HG03460 (cell line): ENCODE data around the gene M1AP.

Source experiments
- ATAC-seq: cut with Tn5 transposase; IDR thresholded peaks from one replicate; pipeline ENCODE4 v1.9.1; 2021; ENCODE audit not compliant: unreplicated experiment

Gene M1AP

DNA sequence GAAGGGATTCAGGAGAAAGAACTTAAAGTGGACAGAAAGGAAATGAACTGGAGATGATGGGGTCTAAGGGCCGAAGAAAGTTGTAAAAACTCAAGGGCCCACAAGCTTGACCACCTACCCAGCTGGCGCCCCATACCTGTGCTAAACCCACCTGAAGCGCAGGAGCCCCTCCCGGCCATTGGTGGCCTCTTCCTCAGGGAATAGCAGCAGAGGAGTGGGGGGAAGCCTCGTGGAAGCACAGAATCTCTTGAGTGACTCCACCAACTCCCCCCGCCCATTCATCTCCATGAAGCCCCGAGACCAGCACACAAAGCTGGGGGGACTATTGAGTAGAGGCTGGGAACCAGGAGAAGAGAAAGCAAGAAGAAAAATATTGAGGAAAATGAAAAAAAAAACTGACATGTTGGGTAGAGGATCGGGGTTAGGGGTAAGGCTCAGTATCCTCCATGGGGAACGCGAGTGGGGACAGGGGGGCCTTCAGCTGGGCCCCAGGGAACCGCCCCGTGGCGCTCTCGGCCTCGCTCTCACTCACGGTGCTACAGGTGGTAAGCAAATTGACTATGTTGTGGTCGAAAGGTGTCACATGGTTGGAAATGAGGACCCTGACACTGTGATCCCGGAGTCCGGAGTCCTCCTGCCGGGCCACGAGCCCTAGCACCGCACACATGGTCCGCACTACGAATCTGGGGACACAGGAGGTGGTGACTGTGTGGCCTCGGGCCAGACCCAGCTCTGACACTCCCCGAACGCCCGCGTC, 119.4 kb downstream of the M1AP start:
- ATAC-seq = peak; percentile 5

DNA sequence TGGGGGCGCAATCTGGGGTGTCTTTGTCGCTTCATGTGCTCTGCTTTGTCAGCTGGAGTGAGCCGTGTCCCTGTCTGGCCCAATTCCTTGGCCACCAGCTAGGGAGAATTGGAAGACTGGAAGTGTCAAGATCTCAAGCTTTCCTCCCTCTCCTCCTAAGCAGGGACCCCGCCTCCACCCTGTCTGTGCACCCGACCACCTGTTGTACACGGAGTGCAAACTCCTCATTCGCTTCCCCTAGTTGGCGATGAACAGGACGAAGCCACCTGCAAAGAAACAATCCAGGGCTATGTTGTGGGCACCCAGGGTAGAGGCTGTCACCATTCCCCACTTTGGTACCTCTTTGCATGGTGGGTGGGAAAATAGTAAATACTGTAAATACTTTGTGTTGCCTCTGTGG, 120.4 kb downstream of the M1AP start:
- no peak for ATAC-seq

DNA sequence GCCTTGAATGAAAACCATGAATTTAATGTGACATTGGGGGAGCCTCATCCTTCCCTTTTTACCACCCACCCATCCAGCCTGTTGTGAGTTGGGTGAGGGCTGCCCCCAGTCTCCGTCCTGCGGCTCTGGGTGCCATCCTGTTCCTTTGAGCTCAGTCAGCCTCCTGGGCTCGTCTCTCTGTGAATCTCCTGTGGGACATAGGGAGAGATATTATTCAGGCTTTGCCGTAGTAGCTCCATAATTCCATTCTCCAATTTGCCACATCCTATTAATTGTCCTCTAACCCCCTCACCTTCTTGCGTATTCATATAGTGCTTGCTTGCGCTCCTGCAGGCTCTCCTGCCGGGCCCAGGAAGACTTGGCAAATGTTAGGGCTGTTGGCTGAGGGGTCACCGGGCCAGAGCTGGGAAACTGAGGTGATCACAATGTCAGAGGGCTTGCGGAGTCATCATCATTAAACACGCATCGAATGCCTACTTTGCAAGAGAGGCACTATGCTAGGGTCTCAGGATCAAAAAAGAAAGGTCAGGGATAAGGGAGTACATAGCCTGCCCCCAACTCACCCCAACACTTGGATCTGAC, 121.4 kb downstream of the M1AP start:
- ATAC-seq = no peak

DNA sequence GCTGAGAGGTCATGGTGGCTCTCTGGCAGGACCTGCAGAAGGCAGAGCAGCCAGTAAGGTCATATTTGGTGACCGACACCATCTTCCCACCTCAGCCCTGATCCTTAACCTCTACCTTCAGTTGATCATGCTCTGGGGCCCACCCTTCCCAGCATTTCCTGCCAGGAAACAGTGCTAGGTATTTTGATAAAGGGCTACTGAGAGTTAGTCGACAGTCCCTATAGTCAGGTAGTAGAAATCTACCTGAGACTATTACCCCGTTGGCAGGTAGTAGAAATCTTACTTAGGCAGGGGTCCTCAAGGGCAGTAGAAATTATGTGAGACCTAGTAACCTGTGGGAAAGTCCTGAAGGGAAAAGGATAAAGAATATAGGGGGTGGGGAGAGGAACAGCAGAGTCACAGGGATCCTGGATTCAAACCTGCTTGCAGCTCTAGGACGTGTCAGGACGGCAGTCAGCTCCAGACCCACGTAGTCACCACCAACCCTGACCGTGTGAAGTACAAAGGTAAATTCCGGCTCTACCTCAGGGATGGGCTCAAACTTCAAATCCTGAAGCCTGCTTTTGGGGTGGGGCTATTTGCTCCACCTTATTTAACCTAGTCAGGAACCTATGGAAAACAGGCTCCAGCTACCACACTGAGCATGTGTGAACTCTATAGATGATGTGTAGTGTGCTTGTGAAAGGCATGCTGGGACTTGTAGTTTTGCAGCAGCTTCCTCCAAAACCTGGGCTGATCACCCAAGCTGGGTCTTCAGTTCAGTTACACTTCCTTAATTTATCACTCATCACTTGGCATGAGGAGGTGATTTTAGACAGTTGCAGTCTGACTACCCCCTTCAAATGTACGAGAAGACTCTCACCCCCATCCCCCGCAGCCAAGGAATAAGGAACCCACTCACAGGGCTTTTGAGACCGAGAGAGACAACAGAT, 122.1 kb downstream of the M1AP start, which contains the start of gene DQX1:
DQX1 (minus strand) TSS at position 515 of the 932 bp plus-strand sequence; CDS start at position 13, 502 bp downstream.
- no peak for ATAC-seq

DNA sequence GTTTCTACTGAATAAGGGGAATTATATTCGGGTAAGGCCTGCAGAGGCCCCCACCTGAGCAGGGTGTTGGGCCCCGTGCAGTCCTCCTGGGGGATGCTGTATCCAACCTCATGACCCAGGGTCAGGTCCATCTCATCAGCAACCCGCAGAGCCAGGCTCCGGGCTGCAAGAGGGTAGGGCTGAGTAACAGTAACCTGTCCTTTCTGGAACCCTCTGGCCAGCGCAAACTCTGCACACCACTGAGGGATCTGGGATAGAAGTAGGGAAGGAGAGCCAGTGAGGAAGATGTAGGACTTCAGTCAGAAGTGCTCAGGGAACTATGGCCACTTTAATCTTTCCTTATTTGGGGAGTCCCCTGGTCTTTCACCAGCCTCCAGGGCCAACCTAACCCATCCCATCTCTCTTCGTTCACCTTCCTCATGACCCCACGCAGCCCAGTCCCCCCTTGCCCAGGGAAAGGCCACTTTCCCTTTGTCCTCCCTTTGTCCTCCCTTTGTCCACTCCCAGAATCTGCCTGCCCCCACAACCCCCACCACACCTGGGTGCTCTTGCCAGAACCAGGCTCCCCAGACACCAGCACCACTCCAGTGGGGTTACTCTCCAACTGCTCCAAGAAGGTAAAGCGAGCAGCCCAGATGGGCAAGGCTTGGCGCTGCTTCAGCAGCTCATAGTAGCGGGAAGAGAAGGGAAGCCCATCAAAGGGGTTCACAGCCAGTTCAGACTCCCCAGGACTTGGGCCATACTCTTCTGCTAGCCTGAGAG, 123.0 kb downstream of the M1AP start:
- ATAC-seq = no peak

DNA sequence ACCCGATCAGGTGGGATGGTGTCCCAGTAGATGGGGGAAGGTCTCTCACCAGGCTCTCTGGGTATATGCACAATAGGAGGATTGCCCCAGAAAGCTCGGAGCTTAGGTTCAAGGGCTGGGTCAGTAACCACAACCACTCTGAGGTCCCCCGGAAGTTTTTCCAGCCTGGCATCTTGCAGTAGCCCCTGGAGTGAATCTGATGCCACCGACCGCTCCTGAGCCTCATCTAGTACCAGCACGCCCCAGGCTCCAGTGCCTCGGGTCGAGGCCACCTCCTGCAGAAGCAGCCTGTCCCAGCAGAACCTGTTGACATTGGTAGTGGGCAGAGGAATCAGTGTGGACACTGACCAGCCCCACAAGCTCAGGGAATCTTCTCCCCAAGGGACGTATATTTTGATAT, 124.1 kb downstream of the M1AP start:
- no peak for ATAC-seq

DNA sequence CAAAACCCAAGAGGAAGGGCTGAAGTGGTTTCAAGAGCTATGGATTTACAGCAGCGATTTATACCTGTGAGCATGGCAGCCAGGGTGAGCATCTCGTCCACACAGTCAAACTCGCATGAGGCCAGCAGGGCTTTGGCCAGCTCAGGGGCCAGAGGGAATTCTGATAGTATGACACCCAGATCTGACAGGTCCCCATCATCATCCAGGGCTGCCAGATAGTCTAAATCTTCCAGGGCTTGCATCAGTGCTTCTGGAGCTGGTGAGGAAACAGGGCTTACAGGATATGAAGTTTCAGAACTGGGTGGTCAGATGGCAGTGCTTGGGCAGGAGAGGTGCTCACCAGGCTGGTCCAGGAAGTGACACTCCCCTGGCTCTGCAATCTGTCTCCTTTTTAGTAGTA, 125.6 kb downstream of the M1AP start:
- ATAC-seq = no peak

DNA sequence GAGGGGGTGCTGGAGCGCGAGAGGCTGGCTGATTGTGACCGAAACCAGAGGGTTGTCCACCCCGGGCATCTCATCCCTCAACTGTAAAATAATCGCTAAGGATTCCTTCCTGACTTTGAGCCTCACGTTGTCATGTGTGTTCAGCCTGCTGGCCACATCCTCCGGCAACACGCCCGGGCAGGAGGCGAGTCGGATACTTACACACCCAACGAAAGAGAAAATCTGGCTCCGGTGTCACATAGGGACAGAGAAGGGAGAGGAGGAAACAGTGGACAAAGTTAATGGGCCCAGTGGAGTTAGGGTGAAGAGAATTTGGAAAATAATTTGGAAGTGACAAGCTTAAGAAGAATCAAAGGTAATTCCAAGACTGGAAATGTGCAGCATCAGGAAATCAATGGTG, 131.5 kb downstream of the M1AP start:
- ATAC-seq = no peak

DNA sequence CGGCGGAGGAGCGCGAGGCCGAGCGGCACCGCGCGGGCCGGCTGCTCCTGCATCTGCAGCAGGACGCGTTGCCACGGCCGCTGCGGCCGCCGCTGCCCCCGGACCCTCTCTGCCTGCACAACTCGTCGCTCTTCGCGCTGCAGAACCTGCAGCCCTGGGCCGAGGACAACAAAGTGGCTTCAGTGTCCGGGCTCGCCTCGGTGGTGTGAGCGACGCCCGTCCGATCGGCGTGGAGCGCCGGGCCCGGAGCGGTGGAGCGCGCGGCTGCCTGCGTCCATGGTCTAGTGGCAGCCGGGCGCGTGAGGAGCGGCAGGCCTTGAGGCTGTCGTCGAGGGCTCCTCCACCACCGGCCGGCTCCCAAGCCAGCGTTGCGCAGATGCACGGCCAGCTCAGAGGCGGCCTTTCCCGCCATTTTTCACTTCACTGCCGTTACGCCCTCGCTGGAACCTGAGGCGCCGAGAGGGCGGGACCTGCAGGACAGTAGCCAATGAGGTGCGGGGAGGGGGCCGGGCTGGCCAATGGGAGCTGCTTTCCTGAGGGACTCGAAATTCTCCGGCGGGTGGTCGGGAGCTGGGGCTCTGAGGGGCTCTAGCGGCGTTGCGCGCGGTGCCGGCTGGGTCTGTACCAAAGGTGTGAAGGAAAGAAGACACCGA, 132.0 kb downstream of the M1AP start:
- no peak for ATAC-seq

DNA sequence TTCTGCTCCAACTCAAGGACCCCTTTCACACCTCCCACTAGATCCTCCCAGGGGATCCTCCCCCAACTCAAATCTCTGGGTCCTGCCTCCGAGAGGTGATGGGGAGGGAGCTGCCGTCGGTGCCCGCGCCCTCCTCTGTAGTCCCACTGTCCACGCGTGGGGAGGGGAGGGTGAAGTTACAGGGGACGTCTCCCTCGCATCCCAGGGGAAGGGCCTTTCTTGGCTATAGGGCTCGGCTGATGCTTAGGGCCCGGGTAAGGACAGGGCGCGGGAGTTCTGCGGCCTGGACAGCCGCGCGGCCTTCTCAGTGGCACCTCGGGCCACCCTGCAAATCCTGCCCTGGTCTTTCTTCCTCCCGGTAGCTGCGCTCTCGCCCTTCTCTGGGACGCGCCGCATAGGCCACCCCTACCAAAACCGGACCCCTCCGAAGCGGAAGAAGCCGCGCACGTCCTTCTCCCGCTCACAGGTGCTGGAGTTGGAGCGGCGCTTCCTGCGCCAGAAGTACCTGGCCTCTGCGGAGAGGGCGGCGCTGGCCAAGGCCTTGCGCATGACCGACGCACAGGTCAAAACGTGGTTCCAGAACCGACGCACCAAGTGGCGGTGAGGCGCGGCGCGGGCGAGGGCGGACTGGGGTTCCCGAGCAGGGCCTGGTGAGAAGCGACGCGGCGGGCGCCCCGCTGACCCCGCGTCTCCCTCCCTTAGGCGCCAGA, 132.7 kb downstream of the M1AP start:
- no peak for ATAC-seq

DNA sequence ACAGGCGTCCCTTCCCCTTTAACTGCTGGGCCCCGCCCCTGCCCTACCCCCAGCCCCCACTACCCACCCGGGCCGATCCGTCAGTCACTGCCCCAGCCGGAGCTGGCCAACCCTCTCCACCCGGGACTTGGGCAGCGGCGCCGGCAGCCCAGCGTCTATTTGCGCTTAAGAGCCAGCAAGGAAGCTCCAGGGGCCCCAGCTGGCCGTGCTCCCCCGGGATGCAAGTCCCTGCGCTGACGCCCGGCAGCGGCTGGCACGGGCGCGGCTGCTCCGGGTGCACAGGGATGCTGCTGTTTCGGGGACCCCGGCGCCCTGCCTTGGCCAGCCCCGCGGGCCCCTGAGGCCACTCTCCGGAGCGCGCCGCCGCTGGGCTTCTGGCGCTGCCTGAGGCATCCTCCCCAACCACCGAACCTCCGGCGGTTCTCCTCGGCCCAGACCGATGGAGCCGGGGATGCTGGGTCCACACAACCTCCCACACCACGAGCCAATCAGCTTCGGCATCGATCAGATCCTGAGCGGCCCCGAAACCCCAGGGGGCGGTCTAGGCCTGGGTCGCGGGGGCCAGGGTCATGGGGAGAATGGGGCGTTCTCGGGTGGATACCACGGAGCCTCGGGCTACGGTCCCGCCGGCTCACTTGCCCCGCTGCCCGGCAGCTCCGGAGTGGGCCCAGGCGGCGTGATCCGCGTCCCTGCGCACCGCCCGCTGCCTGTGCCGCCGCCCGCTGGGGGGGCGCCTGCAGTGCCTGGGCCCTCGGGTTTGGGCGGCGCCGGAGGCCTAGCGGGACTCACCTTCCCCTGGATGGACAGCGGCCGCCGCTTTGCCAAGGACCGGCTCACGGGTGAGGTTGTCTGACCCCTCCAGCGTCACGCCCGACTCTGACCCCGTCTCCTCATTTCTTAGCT, 133.5 kb downstream of the M1AP start, which contains the start of gene TLX2:
TLX2 (plus strand) TSS at position 83 of the 903 bp plus-strand sequence; CDS start at position 440, 357 bp downstream.
- ATAC-seq = no peak

DNA sequence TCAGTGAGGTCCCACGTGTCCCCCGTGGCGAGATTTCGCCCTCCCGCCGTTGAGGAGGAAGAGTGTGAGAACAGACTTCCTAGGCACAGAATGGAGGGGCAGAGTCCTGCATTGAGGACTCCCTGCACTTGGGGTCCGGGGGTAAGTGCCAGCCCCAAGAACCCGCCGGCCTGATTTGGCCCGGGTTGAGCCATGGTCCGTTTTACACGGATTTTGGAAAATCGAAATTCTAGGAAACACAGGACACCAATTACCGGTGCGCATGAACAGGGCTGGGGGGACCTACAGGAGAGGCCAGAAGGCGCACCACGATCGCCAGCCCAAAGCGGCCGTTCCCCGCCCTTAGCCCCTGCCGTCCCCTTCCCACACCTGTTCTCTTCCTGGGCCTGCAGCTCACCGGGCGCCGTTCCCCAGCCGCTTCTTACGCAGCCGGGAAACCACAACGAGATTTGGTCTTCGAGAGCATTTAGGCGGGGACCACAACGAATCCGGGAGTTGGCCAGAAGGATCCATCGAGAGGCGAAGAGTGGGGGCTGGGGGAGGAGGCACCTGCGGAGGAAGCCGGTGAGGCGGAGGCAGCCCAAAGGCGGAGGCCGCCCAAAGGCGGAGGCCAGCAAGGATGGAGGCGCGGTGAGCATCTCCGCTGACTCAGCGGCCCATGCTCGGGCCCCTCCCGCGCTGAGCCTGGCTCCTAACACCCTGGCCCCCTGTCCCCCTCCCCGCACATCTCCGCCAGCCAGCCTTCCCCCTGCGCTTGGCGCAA, 134.3 kb downstream of the M1AP start:
- ATAC-seq = no peak

DNA sequence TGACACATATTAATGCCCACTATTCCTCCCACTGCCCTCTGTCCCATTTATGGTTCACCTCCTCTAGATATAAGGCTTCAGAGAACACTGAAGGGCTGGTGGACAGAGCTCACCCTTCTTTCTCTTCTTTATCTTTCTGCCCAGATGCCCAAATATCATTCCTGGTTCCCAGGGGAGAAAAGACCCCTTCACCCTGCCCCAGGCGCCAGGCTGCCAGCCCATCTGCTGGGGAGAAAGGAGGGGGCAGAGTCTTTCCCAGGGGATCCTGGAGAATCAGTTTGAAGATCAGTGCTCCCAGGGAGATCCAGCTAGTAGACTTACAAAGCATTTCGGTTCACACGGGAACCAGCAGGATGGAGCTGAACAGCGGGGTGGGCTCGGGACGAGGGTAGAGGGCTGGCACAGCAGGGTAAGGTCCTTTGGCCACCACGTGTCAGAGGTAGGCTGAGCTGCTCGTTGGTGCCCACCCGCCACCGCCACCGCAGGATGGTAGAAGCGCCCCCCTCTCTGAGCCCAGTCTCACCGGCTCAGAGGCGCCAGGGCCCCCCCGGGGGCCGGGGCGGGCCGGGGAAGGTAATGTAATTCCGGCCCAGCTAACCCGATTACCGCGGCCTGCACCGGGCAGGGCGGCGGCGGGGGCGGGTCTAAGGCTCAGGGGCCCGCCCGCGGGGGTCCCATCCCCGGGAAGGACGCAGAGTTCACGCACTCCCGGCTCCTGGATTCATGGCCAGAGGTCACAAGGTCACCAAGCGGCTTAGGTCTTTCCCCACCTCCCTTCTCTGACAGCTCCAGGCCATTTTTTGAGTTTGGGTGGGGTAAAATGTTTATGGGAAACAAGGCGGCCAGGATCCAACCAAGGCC, 135.2 kb downstream of the M1AP start:
- ATAC-seq = no peak

DNA sequence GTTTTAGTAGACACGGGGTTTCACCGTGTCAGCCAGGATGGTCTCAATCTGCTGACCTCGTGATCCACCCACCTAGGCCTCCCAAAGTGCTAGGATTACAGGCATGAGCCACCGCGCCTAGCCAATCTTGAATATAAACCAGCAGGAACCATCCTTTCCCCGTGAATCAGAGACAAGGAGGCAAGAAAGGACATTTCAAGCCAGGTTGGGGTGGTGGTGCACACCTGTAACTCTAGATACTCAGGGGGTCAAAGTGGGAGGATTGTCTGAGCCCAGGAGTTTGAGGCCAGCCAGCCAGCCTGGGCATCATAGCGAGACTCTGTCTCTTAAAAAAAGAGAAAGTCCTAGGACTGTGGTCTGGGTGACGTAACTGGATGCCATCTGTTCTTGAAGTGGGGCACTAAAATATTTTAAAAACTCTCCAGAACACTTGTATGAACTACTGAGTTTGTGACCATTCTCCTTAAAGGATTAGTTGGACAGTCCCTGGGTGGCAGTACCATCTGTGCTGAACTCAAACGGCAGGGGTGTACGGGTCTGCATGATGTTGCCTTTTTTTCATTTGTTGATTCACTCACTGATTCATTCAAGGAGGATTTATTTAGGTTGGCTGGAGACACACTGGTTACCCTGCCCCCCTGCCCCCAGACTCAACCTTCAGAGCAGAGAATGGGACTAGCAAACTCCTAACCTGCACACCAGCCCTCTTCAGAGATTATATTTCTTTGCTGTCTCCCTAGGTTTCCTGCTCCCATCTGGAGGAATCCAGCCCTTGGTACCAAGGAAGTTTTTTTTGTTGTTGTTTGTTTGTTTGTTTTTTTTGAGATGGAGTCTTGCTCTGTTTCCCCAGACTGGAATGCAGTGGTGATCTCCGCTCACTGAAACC, 136.8 kb downstream of the M1AP start:
- ATAC-seq = no peak

DNA sequence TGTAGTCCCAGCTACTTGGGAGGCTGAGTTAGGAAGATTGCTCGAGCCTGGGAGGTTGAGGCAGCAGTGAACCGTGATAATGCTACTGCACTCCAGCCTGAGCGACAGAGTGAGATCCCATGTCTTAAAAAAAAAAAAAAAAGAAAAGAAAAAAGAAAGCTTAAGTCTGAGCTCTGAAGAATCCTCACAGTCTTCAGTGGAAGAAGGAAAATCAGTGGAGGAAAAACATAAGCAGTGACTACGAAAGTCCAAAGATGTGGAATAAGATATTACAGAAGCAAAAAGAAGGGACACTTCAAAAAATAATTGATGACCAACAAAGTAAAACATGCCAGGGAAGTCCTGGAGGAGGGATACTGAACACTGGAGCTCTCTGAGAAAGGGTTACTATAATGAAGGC, 137.9 kb downstream of the M1AP start:
- no peak for ATAC-seq

DNA sequence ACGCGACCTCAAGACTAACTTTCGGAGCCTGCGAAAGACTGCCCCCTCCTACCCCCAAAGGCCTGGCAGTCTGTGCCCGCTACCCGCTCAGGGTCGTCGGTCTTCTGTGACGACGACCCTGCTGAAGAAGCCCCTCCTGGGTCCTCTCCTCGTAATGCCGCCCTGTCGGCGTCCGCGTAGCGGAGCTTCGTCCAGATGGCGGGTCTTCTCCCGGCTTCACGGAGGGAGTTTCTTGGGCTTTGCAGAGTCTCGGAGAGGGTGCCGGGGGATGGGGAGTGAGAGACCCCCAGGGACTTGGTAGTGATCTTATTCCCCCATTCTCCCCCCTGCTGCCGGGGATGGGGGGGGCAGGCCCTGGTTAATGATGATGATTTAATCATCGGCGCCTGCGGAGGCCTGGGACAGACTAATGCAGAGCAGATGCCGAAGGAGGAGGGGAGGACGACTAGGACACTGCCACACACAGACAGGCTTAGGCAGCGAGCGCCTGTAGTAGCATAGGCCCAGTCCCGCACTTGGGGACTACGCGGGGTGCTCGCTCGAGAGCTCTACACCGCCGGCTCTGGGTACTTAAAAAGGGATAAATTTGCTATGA, 140.1 kb downstream of the M1AP start:
- peak; percentile 10 for ATAC-seq
